Upper lobe of left lung (tissue), 6 donors: ENCODE measurements around the gene SH2D4B. TPM values are rescaled to one million over a fixed set of nuclear protein-coding genes. Genes with fewer than 3 reads are reported as not detected.

Experiments used
- ATAC-seq, 2 donors: fragments of 200-7000 bp; cut with Tn5 transposase; one replicate each; pipeline ENCODE4 v1.9.1; 2022; ENCODE audit warnings: mild to moderate bottlenecking in 2 of 2, moderate library complexity in 2 of 2; ENCODE audit not compliant: low FRiP score in 2 of 2
- DNase-seq, 2 donors: peaks; one replicate each; pipeline ENCODE4 v3.0.0-alpha.2; 2019 to 2020
- H3K27ac ChIP-seq, 4 donors: fragments of 200-600 bp; sonication (generic); one replicate each; pipeline ENCODE4 v1.5.1; 2016 to 2019
- H3K27me3 ChIP-seq, 4 donors: fragments of 200-600 bp; sonication (generic); one replicate each; pipeline ENCODE4 v1.5.1; 2017 to 2019
- H3K36me3 ChIP-seq, 4 donors: fragments of 200-600 bp; sonication (generic); one replicate each; pipeline ENCODE4 v1.5.1; 2016 to 2019
- H3K4me1 ChIP-seq, 4 donors: fragments of 200-600 bp; sonication (generic); one replicate each; pipeline ENCODE4 v1.5.1; 2018 to 2019
- H3K4me3 ChIP-seq, 4 donors: fragments of 200-600 bp; sonication (generic); one replicate each; pipeline ENCODE4 v1.5.1; 2017 to 2019; ENCODE audit warnings: mild to moderate bottlenecking in 2 of 4, moderate library complexity in 1 of 4
- H3K9me3 ChIP-seq, 4 donors: fragments of 200-600 bp; sonication (generic); one replicate each; pipeline ENCODE4 v1.5.1; 2018 to 2019
- CTCF ChIP-seq, 6 experiments: fragments of 450-650 bp in 4 of 6; fragments of 200-600 bp in 2 of 6; sonication (generic) in 2 of 6; IDR thresholded peaks; one replicate each; pipeline ENCODE4 v1.5.1; 2016 to 2019; ENCODE audit warnings: antibody characterized with exemption in 6 of 6
- EP300 ChIP-seq, 4 donors: sonication (generic); formaldehyde crosslinking; IDR thresholded peaks; one replicate each; pipeline ENCODE4 v1.5.1; 2017; ENCODE audit warnings: antibody characterized with exemption in 4 of 4, control low read depth in 2 of 4
- POLR2A ChIP-seq, 4 donors: fragments of 450-650 bp; IDR thresholded peaks; one replicate each; pipeline ENCODE4 v1.5.1; 2016 to 2017; ENCODE audit warnings: antibody characterized with exemption in 4 of 4, mild to moderate bottlenecking in 2 of 4
- POLR2AphosphoS5 ChIP-seq, 2 donors: sonication (generic); formaldehyde crosslinking; IDR thresholded peaks; one replicate each; pipeline ENCODE4 v1.5.1; 2017; ENCODE audit warnings: antibody characterized with exemption in 2 of 2
- WGBS, 2 donors: methylation state at CpG; one replicate each; pipeline ENCODE4 v1.1.5; 2017 to 2018; 5-methylcytosine and 5-hydroxymethylcytosine counted together
- total RNA-seq, 6 donors: library from RNA; depleted of rRNA in 4 of 6; stranded (reverse); fragments of >200 nt in 4 of 6; gene quantifications; one replicate each; pipeline versions ENCODE4 v1.1.0 to v1.2.1, GENCODE V29; 2016 to 2021
- donor health status: DM: no; HTN: no; CAD: no; lungs with moderate emphysema.
- donor health status: DM: no; HTN: yes; CAD: no; lungs with severe emphysema.

Gene SH2D4B
- total RNA-seq, 6 donors from 2014 or later = 0.15 to 1.0 (median 0.55) TPM; not detected in 1

GRCh38 chr10:80523773-80524172, 13.9 kb upstream of the SH2D4B start:
- TF ChIP-seq POLR2A (IDR thresholded peaks at IDR 0.05) (no peak), CTCF (IDR thresholded peaks at IDR 0.05) (no peak), POLR2AphosphoS5 (IDR thresholded peaks at IDR 0.05) (no peak), EP300 (IDR thresholded peaks at IDR 0.05) (no peak)
- H3K9me3 ChIP-seq = no peaks in the 10 kb centered on the region
- H3K36me3 ChIP-seq = peaks cover 3 to 36% (median 23%) of the 10 kb centered on the region in 4 donors
- ATAC-seq (peak in 1 of 2 donors; percentile 40), DNase-seq (peak in 1 of 2 donors; percentile 36)
- WGBS, 2 donors = 55 to 65% methylated on average over 6 of the region's 6 CpGs
- no peak overlapping the region for H3K4me3 ChIP-seq
- H3K27ac ChIP-seq = peak overlapping the region in 3 of 4 donors; percentile 4 to 27 (median 11)
- H3K27me3 ChIP-seq = no peaks in the 10 kb centered on the region
- H3K4me1 ChIP-seq = peaks cover 25 to 42% (median 34%) of the 10 kb centered on the region in 4 donors

DNA sequence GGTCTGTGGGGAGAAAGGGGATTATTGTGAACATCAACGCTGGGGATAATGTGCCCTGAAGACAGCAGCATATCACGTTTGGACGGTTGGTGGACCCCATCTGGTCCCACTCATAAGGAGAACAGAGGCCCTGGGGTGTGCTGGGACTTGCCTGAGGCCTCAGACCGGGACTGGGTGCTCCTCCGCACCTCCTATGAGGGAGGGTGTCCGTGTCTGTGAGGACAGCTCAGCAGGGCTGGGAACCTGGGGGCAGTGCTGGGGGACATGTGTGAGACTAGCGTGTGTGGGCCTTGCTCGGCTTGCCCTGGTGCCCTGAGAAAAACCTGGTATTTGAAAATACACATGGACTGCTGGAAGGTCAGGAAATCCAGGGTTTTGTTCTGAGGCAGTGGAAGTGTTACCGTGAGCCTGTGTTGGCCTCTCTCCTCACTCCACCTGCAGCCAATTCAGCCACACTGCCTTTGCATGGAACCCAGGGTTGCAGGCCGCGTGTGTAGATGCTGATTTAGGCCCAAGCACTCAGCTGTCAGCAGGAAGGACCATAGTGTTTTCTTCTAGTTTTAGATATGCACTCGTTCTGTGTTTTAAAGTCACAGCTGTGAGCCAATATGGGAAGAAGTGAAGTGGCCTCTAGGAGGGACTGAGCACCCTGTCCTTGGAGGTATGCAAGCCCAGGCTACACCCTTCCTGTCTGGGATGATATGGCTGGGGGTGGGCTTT, 13.4 kb upstream of the SH2D4B start:
- Histone ChIP-seq H3K36me3 (peaks cover 0 to 30% (median 19%) of the 10 kb centered on the region in 4 donors), H3K9me3 (no peaks in the 10 kb centered on the region), H3K4me3 (no peak overlapping the region), H3K27me3 (no peaks in the 10 kb centered on the region), H3K4me1 (peaks cover 31 to 44% (median 35%) of the 10 kb centered on the region in 4 donors), H3K27ac (peak overlapping the region in 3 of 4 donors; percentile 4 to 27 (median 11))
- no peak for ATAC-seq
- peak in 1 of 2 donors; percentile 18 for DNase-seq
- WGBS, 2 donors = 75 to 83% methylated on average over 8 to 12 of the region's 12 CpGs
- no peak for TF ChIP-seq CTCF (IDR thresholded peaks at IDR 0.05)

DNA sequence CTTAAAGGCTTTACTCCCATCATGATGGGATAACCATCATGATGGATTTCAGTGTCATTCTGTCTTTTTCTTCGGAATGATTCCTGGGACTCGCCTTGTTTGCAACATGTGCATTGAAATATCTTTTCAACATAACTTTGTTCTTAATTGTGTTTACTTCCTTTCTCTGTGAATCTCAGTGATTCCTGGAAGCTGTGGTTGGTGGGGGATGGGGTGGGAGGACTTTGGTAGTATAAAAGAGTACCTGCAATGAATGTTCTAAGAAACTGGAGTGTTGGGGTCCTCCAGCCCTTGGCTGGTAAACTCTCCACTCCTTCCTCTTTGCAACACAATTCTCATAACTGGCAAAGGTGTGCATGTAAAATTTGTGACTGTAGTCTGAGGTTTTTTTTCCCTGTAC, 11.5 kb upstream of the SH2D4B start:
- peaks cover 41 to 61% (median 45%) of the 10 kb centered on the region in 4 donors for H3K4me1 ChIP-seq
- TF ChIP-seq POLR2AphosphoS5 (IDR thresholded peaks at IDR 0.05) (no peak), EP300 (IDR thresholded peaks at IDR 0.05) (no peak), POLR2A (IDR thresholded peaks at IDR 0.05) (no peak), CTCF (IDR thresholded peaks at IDR 0.05) (no peak)
- DNase-seq (no peak), ATAC-seq (no peak)
- peak overlapping the region in 1 of 4 donors; percentile 53 for H3K27ac ChIP-seq
- H3K36me3 ChIP-seq = peaks cover 0 to 12% (median 4%) of the 10 kb centered on the region in 4 donors
- H3K9me3 ChIP-seq = no peaks in the 10 kb centered on the region
- WGBS, 2 donors = 35 to 48% methylated on average over 2 of the region's 2 CpGs
- H3K27me3 ChIP-seq = no peaks in the 10 kb centered on the region
- H3K4me3 ChIP-seq = no peak overlapping the region

GRCh38 chr10:80526742-80527141, 11.0 kb upstream of the SH2D4B start:
- no peak for TF ChIP-seq CTCF (IDR thresholded peaks at IDR 0.05)
- TF ChIP-seq EP300 (IDR thresholded peaks at IDR 0.05) = no peak
- TF ChIP-seq POLR2A (IDR thresholded peaks at IDR 0.05) = no peak
- TF ChIP-seq POLR2AphosphoS5 (IDR thresholded peaks at IDR 0.05) = no peak
- ATAC-seq (peak in 1 of 2 donors; percentile 24), DNase-seq (peak in 1 of 2 donors; percentile 37)
- H3K4me3 ChIP-seq = no peak overlapping the region
- H3K4me1 ChIP-seq = peaks cover 41 to 61% (median 45%) of the 10 kb centered on the region in 4 donors
- no peaks in the 10 kb centered on the region for H3K27me3 ChIP-seq
- peaks cover 0 to 6% (median 2%) of the 10 kb centered on the region in 4 donors for H3K36me3 ChIP-seq
- H3K27ac ChIP-seq = peak overlapping the region in 2 of 4 donors; percentile 26 to 53
- 13 to 29% methylated on average over 6 of the region's 6 CpGs for WGBS, 2 donors
- H3K9me3 ChIP-seq = no peaks in the 10 kb centered on the region
